Muscle of leg (tissue), 11 donors: ENCODE results near the gene JADE2. TPM values are rescaled to one million over a fixed set of nuclear protein-coding genes. Genes with fewer than 3 reads are reported as not detected.

Experiments used
- DNase-seq: peaks from one replicate; pipeline ENCODE4 v3.0.0; 2013
- H3K27ac ChIP-seq: one replicate; pipeline ENCODE4 v1.5.1; 2013; ENCODE audit warnings: mild to moderate bottlenecking, low read length, control low read depth
- H3K27me3 ChIP-seq: one replicate; pipeline ENCODE4 v1.6.1; 2013; ENCODE audit warnings: low read length; ENCODE audit not compliant: control insufficient read depth, insufficient read depth
- H3K36me3 ChIP-seq: one replicate; pipeline ENCODE4 v1.6.1; 2013; ENCODE audit warnings: low read length; ENCODE audit not compliant: control insufficient read depth, insufficient read depth
- H3K4me1 ChIP-seq: one replicate; pipeline ENCODE4 v1.6.1; 2013; ENCODE audit warnings: low read length; ENCODE audit not compliant: control insufficient read depth, insufficient read depth
- H3K4me3 ChIP-seq: one replicate; pipeline ENCODE4 v1.5.1; 2013; ENCODE audit warnings: low read length, control low read depth
- H3K9me3 ChIP-seq: replicated peaks from 2 replicates; pipeline ENCODE4 v1.6.1; 2013; ENCODE audit warnings: low read depth, low read length; ENCODE audit not compliant: control insufficient read depth
- WGBS: methylation state at CpG from one replicate; pipeline ENCODE4 v1.1.5; 2013; ENCODE audit warnings: missing lambda C conversion rate; ENCODE audit not compliant: insufficient coverage; 5-methylcytosine and 5-hydroxymethylcytosine counted together
- polyA plus RNA-seq, 8 donors: library from polyadenylated mRNA; unstranded; fragments of 120-200 nt; gene quantifications; one replicate each; pipeline versions ENCODE4 v1.2.1 to v1.2.3, GENCODE V29; 2013; ENCODE audit warnings: inconsistent platforms in 1 of 8, low replicate concordance in 1 of 8; ENCODE audit not compliant: insufficient read length in 8 of 8, insufficient read depth in 1 of 8
- total RNA-seq: library from RNA; stranded (reverse); fragments of 120-200 nt; gene quantifications from one replicate; pipeline ENCODE4 v1.2.4, GENCODE V29; 2013

Gene JADE2
- total and polyA plus RNA-seq, 9 donors = 0.67 to 2.3 (median 1.1) TPM

- Histone ChIP-seq H3K27me3 (no peaks in the 10 kb centered on the region), H3K27ac (no peak overlapping the region), H3K4me1 (no peaks in the 10 kb centered on the region), H3K9me3 (no peaks in the 10 kb centered on the region), H3K4me3 (no peak overlapping the region), H3K36me3 (no peaks in the 10 kb centered on the region)
- DNase-seq = peak; percentile 84
- 39% methylated on average over 10 of the region's 17 CpGs for WGBS
Measured at GRCh38 chr5:134577796-134578577, 52.5 kb downstream of the JADE2 start.

GRCh38 chr5:134578578-134579283 is 53.3 kb downstream of the JADE2 start:
- Histone ChIP-seq H3K9me3 (no peaks in the 10 kb centered on the region), H3K27me3 (no peaks in the 10 kb centered on the region), H3K27ac (no peak overlapping the region), H3K4me3 (no peak overlapping the region), H3K4me1 (no peaks in the 10 kb centered on the region), H3K36me3 (no peaks in the 10 kb centered on the region)
- no peak for DNase-seq
- 91% methylated on average over 28 of the region's 32 CpGs for WGBS

- Histone ChIP-seq H3K9me3 (no peaks in the 10 kb centered on the region), H3K4me1 (no peaks in the 10 kb centered on the region), H3K27ac (no peak overlapping the region), H3K36me3 (no peaks in the 10 kb centered on the region), H3K27me3 (no peaks in the 10 kb centered on the region), H3K4me3 (no peak overlapping the region)
- WGBS = 91% methylated on average over 10 of the region's 13 CpGs
- DNase-seq = no peak
Measured at GRCh38 chr5:134579284-134579771, 53.9 kb downstream of the JADE2 start.

- 41% methylated on average over 5 of the region's 14 CpGs for WGBS
- no peaks in the 10 kb centered on the region for H3K27me3 ChIP-seq
- no peak overlapping the region for H3K27ac ChIP-seq
- no peak for DNase-seq
- H3K9me3 ChIP-seq = no peaks in the 10 kb centered on the region
- no peaks in the 10 kb centered on the region for H3K4me1 ChIP-seq
- no peaks in the 10 kb centered on the region for H3K36me3 ChIP-seq
- H3K4me3 ChIP-seq = no peak overlapping the region
Measured at GRCh38 chr5:134580001-134580460, 54.6 kb downstream of the JADE2 start.

- Histone ChIP-seq H3K4me1 (no peaks in the 10 kb centered on the region), H3K9me3 (no peaks in the 10 kb centered on the region), H3K36me3 (no peaks in the 10 kb centered on the region), H3K4me3 (no peak overlapping the region), H3K27me3 (no peaks in the 10 kb centered on the region), H3K27ac (no peak overlapping the region)
- no peak for DNase-seq
- 49% methylated on average over 6 of the region's 8 CpGs for WGBS
Measured at GRCh38 chr5:134581241-134581981, 55.9 kb downstream of the JADE2 start.

- H3K9me3 ChIP-seq = no peaks in the 10 kb centered on the region
- H3K27ac ChIP-seq = no peak overlapping the region
- H3K4me3 ChIP-seq = no peak overlapping the region
- H3K36me3 ChIP-seq = no peaks in the 10 kb centered on the region
- 86% methylated on average over 1 of the region's 5 CpGs for WGBS
- H3K27me3 ChIP-seq = no peaks in the 10 kb centered on the region
- no peaks in the 10 kb centered on the region for H3K4me1 ChIP-seq
- DNase-seq = no peak
Measured at GRCh38 chr5:134582281-134582680, 56.8 kb downstream of the JADE2 start.

- no peaks in the 10 kb centered on the region for H3K9me3 ChIP-seq
- no peak overlapping the region for H3K4me3 ChIP-seq
- 95% methylated on average over 6 of the region's 10 CpGs for WGBS
- no peak overlapping the region for H3K27ac ChIP-seq
- no peaks in the 10 kb centered on the region for H3K4me1 ChIP-seq
- H3K36me3 ChIP-seq = no peaks in the 10 kb centered on the region
- no peak for DNase-seq
- H3K27me3 ChIP-seq = no peaks in the 10 kb centered on the region
Measured at GRCh38 chr5:134582941-134583340, 57.5 kb downstream of the JADE2 start.

- H3K27ac ChIP-seq = no peak overlapping the region
- H3K4me1 ChIP-seq = no peaks in the 10 kb centered on the region
- no peaks in the 10 kb centered on the region for H3K36me3 ChIP-seq
- WGBS = 20% methylated on average over 1 of the region's 2 CpGs
- peaks cover 3% of the 10 kb centered on the region for H3K27me3 ChIP-seq
- no peak for DNase-seq
- no peak overlapping the region for H3K4me3 ChIP-seq
- no peaks in the 10 kb centered on the region for H3K9me3 ChIP-seq
Measured at GRCh38 chr5:134583766-134584165, 58.3 kb downstream of the JADE2 start.

- no peaks in the 10 kb centered on the region for H3K9me3 ChIP-seq
- no peak overlapping the region for H3K4me3 ChIP-seq
Measured at GRCh38 chr5:134584662-134585061, 59.2 kb downstream of the JADE2 start.

GRCh38 chr5:134585966-134586365 is 60.5 kb downstream of the JADE2 start:
- peaks cover 3% of the 10 kb centered on the region for H3K27me3 ChIP-seq
- no peaks in the 10 kb centered on the region for H3K36me3 ChIP-seq
- no peak for DNase-seq
- no peak overlapping the region for H3K4me3 ChIP-seq
- H3K4me1 ChIP-seq = no peaks in the 10 kb centered on the region
- 90% methylated on average over 2 of the region's 2 CpGs for WGBS
- no peak overlapping the region for H3K27ac ChIP-seq
- no peaks in the 10 kb centered on the region for H3K9me3 ChIP-seq

More at GRCh38 chr5:134584662-134585061, 59.2 kb downstream of the JADE2 start:
- no peak for DNase-seq
- WGBS = 58% methylated on average over 3 of the region's 3 CpGs
- Histone ChIP-seq H3K27ac (no peak overlapping the region), H3K36me3 (no peaks in the 10 kb centered on the region), H3K4me1 (no peaks in the 10 kb centered on the region), H3K27me3 (peaks cover 3% of the 10 kb centered on the region)
